ENCODE measurements around the gene BCL6.

BCL6 gene

GRCh38 chr3:187673012-187673411, 72.3 kb downstream of the BCL6 start:
- no peak overlapping the region for H3K4me2 ChIP-seq (ENCODE audit: low read length)
- no peaks in the 10 kb centered on the region for H4K20me1 ChIP-seq (ENCODE audit: insufficient read depth, low read length)
- H3K79me2 ChIP-seq (ENCODE audit: insufficient read depth, low read length): no peaks in the 10 kb centered on the region
- no peak overlapping the region for H3K9ac ChIP-seq (ENCODE audit: low read length)
- no peaks in the 10 kb centered on the region for H3F3A ChIP-seq (ENCODE audit: insufficient read depth, low read length)
- H3K4me1 ChIP-seq (ENCODE audit: insufficient read depth, low read length, severe bottlenecking): no peaks in the 10 kb centered on the region
- no peaks in the 10 kb centered on the region; the same call in 1 of the 2 replicates for H3K9me2 ChIP-seq (ENCODE audit: low read depth, low read length)
- no peak overlapping the region for H3K27ac ChIP-seq (ENCODE audit: low read depth, low read length, poor library complexity, severe bottlenecking)
- H3K4me3 ChIP-seq (ENCODE audit: low read depth, low read length, poor library complexity, severe bottlenecking): no peak overlapping the region
- H3K9me3 ChIP-seq (ENCODE audit: low read length): no peaks in the 10 kb centered on the region
- TF ChIP-seq EZH2 (IDR thresholded peaks at IDR 0.05; ENCODE audit: borderline replicate concordance, low read length) (no peak), CTCF (IDR thresholded peaks at IDR 0.05; ENCODE audit: low read length) (no peak)
- H3K36me3 ChIP-seq (ENCODE audit: insufficient read depth, low read length): no peaks in the 10 kb centered on the region
- no peaks in the 10 kb centered on the region for H3K27me3 ChIP-seq (ENCODE audit: insufficient read depth, low read length)
- no peak overlapping the region for H2AFZ ChIP-seq (ENCODE audit: low read length)
